NCI-H748 (cell line): ENCODE data around the gene CWH43.
"Not testable (repeated sequence)": the region's sequence is repeated elsewhere in the genome, so short reads cannot be mapped to it uniquely, and the experiment has no call there.

Experiments used
- DNase-seq: peaks from one replicate; lab custom pipeline; 2025; ENCODE audit not compliant: unreplicated experiment; lab: John Stamatoyannopoulos, UW

CWH43 gene

GRCh38 chr4:49096215-49096614 lies 110.1 kb downstream of the CWH43 start:
- not testable (repeated sequence) for DNase-seq

DNA sequence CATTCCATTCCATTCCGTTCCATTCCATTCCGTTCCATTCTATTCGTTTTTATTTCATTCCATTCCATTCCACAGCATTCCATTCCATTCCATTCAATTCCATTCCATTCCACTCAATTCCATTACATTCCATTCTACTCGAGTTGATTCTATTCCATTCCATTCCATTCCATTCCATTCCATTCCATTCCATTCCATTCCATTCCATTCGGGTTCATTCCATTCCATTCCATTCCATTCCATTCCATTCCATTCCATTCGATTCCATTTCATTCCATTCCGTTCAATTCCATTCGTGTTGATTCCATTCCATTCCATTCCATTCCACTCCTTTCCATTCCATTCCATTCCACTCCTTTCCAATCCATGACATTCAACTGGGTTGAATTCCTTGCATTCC lies 110.6 kb downstream of the CWH43 start:
- DNase-seq, result not testable (repeated sequence)

GRCh38 chr4:49097071-49097470 lies 111.0 kb downstream of the CWH43 start:
- DNase-seq, result not testable (repeated sequence)

- not testable (repeated sequence) for DNase-seq
These were observed 111.4 kb downstream of the CWH43 start for GRCh38 chr4:49097505-49097904.

DNA sequence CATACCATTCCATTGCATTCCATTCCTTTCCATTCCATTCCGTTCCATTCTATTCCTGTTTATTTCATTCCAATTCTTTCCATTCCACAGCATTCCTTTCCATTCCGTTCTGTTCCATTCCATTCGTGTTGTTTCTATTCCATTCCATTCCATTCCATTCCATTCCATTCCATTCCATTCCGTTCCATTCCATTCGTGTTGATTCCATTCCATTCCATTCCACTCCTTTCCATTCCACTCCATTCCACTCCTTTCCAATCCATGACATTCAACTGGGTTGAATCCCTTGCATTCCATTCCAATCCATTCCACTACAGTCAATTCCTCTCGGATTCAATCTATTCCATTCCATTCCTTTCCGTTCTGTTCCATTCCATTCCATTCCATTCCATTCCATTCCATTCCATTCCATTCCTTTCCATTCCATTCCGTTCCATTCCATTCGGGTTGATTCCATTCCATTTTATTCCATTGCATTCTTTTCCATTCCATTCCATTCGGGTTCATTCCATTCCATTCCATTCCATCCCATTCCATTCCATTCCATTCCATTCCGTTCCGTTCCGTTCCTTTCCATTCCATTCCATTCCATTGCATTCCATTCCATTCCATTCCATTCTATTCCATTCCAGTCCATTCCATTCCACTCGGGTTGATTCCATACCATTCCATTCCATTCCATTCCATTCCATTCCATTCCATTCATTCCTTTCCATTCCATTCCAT lies 112.1 kb downstream of the CWH43 start:
- not testable (repeated sequence) for DNase-seq

- DNase-seq, result not testable (repeated sequence)
These were observed 113.9 kb downstream of the CWH43 start for GRCh38 chr4:49099831-49100444.

DNA sequence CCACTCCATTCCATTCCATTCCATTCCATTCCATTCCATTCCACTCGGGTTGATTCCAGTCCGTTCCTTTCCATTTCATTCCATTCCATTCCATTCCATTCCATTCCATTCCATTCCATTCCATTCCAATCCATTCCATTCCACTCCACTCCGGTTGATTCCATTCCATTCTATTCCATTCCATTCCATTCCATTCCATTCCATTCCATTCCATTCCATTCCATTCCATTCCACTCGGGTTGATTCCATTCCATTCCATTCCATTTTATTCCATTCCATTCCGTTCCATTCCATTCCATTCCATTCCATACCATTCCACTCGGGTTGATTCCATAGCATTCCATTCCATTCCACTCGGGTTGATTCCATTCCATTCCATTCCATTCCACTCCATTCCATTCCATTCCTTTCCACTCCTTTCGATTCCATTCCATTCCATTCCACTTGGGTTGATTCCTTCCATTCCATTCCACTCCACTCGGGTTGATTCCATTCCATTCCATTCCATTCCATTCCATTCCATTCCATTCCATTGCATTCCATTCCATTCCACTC lies 116.3 kb downstream of the CWH43 start:
- DNase-seq, result not testable (repeated sequence)

DNA sequence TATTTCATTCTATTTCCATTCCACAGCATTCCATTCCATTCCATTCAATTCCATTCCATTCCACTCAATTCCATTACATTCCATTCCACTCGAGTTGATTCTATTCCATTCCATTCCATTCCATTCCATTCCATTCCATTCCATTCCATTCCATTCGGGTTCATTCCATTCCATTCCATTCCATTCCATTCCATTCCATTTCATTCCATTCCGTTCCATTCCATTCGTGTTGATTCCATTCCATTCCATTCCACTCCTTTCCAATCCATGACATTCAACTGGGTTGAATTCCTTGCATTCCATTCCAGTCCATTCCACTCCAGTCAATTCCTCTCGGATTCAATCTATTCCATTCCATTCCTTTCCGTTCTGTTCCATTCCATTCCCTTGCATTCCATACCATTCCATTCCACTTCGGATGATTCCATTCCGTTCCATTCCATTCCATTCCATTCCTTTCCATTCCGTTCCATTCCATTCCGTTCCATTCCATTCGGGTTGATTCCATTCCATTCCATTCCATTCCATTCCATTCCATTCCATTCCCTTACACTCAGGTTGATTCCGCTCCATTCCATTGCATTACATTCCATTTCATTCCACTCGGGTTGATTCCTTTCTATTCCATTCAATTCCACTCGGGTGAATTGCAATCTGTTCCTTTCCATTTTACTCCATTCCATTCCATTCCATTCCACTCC lies 117.5 kb downstream of the CWH43 start:
- DNase-seq, result not testable (repeated sequence)

DNA sequence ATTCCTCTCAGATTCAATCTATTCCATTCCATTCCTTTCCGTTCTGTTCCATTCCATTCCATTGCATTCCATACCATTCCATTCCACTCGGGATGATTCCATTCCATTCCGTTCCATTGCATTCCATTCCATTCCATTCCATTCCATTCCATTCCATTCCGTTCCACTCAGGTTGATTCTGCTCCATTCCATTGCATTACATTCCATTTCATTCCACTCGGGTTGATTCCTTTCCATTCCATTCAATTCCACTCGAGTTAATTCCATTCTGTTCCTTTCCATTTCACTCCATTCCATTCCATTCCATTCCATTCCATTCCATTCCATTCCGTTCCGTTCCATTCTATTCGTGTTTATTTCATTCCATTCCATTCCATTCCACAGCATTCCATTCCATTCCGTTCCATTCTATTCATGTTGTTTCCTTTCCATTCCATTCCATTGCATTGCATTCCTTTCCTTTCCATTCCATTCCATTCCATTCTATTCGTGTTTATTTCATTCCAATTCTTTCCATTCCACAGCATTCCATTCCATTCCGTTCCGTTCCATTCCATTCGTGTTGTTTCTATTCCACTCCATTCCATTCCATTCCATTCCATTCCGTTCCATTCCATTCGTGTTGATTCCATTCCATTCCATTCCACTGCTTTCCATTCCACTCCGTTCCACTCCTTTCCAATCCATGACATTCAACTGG lies 118.3 kb downstream of the CWH43 start:
- not testable (repeated sequence) for DNase-seq

DNA sequence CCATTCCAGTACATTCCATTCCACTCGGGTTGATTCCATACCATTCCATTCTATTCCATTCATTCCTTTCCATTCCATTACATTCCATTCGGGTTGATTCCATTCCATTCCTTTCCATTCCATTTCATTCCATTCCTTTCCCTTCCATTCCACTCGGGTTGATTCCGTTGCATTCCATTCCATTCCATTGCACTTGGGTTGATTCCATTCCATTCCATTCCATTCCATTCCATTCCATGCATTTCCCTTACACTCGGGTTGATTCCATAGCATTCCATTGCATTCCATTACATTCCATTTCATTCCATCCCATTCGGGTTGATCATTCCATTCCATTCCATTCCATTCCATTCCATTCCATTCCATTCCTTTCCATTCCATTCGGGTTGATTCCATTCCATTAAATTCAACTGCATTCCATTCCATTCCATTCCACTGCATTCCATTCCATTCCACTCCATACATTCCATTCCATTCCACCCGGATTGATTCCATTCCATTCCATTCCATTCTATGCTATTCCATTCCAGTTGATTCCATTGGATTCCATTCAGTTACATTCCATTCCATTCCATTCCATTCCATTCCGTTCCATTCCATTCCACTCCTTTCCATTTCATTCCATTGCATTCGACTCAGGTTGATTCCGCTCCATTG lies 119.3 kb downstream of the CWH43 start:
- DNase-seq, result not testable (repeated sequence)

- not testable (repeated sequence) for DNase-seq
These were observed 121.2 kb downstream of the CWH43 start for GRCh38 chr4:49107262-49107661.

GRCh38 chr4:49108183-49108978 lies 122.3 kb downstream of the CWH43 start:
- DNase-seq, result not testable (repeated sequence)

DNA sequence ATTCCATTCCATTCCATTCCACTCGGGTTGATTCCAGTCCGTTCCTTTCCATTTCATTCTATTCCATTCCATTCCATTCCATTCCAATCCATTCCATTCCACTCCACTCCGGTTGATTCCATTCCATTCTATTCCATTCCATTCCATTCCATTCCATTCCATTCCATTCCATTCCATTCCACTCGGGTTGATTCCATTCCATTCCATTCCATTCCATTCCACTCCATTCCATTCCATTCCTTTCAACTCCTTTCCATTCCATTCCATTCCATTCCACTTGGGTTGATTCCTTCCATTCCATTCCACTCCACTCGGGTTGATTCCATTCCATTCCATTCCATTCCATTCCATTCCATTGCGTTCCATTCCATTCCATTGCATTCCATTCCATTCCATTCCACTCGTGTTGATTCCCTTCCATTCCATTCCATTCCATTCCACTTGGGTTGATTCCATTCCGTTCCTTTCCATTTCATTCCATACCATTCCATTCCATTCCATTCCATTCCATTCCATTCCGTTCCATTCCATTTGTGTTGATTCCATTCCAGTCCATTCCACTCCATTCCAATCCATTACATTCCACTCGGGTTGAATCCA lies 123.6 kb downstream of the CWH43 start:
- not testable (repeated sequence) for DNase-seq

DNA sequence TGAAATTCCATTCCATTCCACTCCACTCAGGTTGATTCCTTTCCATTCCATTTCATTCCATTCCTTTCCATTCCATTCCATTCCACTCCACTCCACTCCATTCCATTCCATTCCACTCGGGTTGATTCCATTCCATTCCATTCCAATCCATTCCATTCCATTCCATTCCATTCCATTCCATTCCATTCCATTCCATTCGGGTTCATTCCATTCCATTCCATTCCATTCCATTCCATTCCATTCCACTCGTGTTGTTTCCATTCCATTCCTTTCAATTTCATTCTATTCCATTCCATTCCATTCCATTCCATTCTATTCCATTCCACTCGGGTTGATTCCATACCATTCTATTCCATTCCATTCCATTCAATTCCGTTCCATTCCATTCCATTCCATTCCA lies 124.5 kb downstream of the CWH43 start:
- not testable (repeated sequence) for DNase-seq
